Activated naive CD8-positive, alpha-beta T cell treated with anti-CD3 and anti-CD28 coated beads for 36 hours (primary cell): ENCODE results near the gene IGLL1. TPM values are rescaled to one million over a fixed set of nuclear protein-coding genes. Genes with fewer than 3 reads are reported as not detected.
"Not testable (repeated sequence)": the region's sequence is repeated elsewhere in the genome, so short reads cannot be mapped to it uniquely, and the experiment has no call there.

Experiments
- DNase-seq: peaks from one replicate; pipeline ENCODE4 v3.0.0; 2021
- H3K27ac Mint-ChIP-seq: one replicate; pipeline ENCODE4 v1.8.0; 2022; ENCODE audit warnings: mild to moderate bottlenecking, moderate library complexity, mixed read lengths
- H3K27me3 Mint-ChIP-seq: one replicate; pipeline ENCODE4 v1.8.0; 2022; ENCODE audit warnings: mild to moderate bottlenecking, mixed read lengths
- H3K36me3 Mint-ChIP-seq: one replicate; pipeline ENCODE4 v1.8.0; 2021; ENCODE audit warnings: mild to moderate bottlenecking, mixed read lengths
- H3K4me1 Mint-ChIP-seq: one replicate; pipeline ENCODE4 v1.8.0; 2021; ENCODE audit warnings: mixed read lengths
- H3K4me3 Mint-ChIP-seq: one replicate; pipeline ENCODE4 v1.8.0; 2022; ENCODE audit warnings: mild to moderate bottlenecking, moderate library complexity, mixed read lengths
- H3K9me3 Mint-ChIP-seq: one replicate; pipeline ENCODE4 v1.8.0; 2022; ENCODE audit warnings: mixed read lengths
- total RNA-seq, 2 experiments: library from RNA; stranded (reverse); gene quantifications; one replicate each; pipeline ENCODE4 v1.2.3, GENCODE V29; 2021

Gene IGLL1
- total RNA-seq, 2 experiments from 2014 or later: not detected

GRCh38 chr22:23574371-23574811, 5.7 kb downstream of the IGLL1 start:
- H3K4me3 Mint-ChIP-seq: no peak overlapping the region

GRCh38 chr22:23573701-23574235, 6.3 kb downstream of the IGLL1 start:
- not testable (repeated sequence) for H3K9me3 Mint-ChIP-seq, H3K36me3 Mint-ChIP-seq, H3K4me3 Mint-ChIP-seq, H3K27ac Mint-ChIP-seq, H3K4me1 Mint-ChIP-seq, DNase-seq
- H3K27me3 Mint-ChIP-seq: peaks cover 30% of the 10 kb centered on the region

More at GRCh38 chr22:23574371-23574811, 5.7 kb downstream of the IGLL1 start:
- DNase-seq: no peak
- peaks cover 5% of the 10 kb centered on the region for H3K9me3 Mint-ChIP-seq
- H3K27ac Mint-ChIP-seq: no peak overlapping the region
- peaks cover 5% of the 10 kb centered on the region for H3K4me1 Mint-ChIP-seq
- peaks cover 36% of the 10 kb centered on the region for H3K27me3 Mint-ChIP-seq
- no peaks in the 10 kb centered on the region for H3K36me3 Mint-ChIP-seq

DNA sequence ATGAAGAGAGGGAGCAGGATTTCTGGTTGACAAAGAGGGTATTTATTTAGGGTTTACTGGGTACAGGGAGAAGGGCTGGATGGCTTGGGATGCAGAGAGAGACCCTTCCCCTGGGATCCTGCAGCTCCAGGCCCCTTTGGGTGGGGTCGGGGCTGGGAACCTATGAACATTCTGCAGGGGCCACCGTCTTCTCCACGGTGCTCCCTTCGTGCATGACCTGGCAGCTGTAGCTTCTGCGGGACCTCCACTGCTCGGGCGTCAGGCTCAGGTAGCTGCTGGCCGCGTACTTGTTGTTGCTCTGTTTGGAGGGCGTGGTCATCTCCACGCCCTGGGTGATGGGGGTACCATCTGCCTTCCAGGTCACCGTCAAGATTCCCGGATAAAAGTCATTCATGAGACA, 7.0 kb downstream of the IGLL1 start:
- H3K27me3 Mint-ChIP-seq: peaks cover 23% of the 10 kb centered on the region
- not testable (repeated sequence) for H3K36me3 Mint-ChIP-seq, H3K4me3 Mint-ChIP-seq, H3K9me3 Mint-ChIP-seq, H3K27ac Mint-ChIP-seq, H3K4me1 Mint-ChIP-seq, DNase-seq

DNA sequence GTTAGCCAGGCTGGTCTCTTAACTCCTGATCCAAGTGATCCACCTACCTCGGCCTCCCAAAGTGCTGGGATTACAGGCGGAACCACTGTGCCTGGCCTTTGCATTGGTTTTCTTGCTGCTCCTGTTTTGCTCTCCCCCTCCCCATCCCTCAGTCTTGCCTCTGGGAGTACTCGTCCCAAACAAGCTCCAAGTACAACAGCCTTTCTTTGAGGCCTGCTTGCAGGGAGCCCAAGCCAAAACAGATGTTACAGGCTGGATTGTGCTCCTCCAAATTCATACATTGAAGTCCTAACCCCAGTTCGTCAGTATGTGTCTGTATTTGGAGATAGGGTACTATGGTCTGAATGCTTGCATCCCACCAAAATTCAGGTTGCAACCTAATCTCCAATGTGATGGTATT, 8.6 kb downstream of the IGLL1 start:
- Mint-ChIP-seq H3K27me3 (peaks cover 23% of the 10 kb centered on the region), H3K4me1 (peaks cover 2% of the 10 kb centered on the region), H3K27ac (no peak overlapping the region), H3K36me3 (no peaks in the 10 kb centered on the region), H3K9me3 (peaks cover 5% of the 10 kb centered on the region), H3K4me3 (no peak overlapping the region)
- no peak for DNase-seq

DNA sequence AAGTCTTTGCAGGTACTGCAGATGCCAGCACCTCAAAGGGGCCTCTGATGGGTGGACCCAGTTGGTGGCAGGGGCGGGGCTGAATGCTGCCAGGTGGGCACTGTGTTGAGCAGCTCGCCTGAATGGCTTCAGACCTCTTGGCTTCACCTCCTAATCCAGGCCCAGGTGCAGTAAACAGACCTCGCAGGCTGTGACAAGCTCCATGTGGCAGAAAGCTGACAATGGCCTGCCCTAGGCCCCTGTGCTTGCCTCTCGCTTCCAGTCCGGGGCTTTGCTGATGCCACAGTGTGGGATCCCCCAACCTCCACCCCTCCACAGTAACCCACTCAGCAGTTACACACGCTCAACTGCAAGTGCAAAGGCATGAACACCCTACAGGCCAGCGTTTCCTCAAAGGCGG, 9.4 kb downstream of the IGLL1 start:
- DNase-seq: no peak
- H3K27me3 Mint-ChIP-seq: peaks cover 21% of the 10 kb centered on the region
- H3K27ac Mint-ChIP-seq: no peak overlapping the region
- no peak overlapping the region for H3K4me3 Mint-ChIP-seq
- no peaks in the 10 kb centered on the region for H3K36me3 Mint-ChIP-seq
- H3K4me1 Mint-ChIP-seq: peaks cover 2% of the 10 kb centered on the region
- peaks cover 5% of the 10 kb centered on the region for H3K9me3 Mint-ChIP-seq

DNA sequence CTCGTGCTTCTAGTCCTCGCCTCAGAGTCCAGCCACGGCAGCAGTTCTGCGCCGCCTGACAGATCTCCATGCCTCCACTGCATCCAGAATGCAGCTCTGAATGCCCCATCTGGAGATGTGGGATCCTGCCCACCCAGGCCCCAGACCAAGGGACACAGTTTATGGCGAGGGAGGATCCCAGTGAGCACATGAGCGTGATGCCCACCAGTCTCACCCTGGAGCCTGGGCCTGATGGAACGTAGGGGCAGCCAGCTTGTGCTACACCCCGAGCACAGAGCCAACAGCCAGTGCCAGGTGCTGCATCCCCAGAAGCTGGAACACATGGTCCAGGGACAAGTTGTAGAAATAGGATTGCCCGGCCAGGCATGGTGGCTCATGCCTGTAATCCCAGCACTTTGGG, 10.4 kb downstream of the IGLL1 start:
- Mint-ChIP-seq H3K4me1 (peaks cover 6% of the 10 kb centered on the region), H3K9me3 (peaks cover 5% of the 10 kb centered on the region), H3K4me3 (no peak overlapping the region), H3K27me3 (peaks cover 25% of the 10 kb centered on the region), H3K36me3 (no peaks in the 10 kb centered on the region), H3K27ac (no peak overlapping the region)
- no peak for DNase-seq

GRCh38 chr22:23569291-23569690, 10.8 kb downstream of the IGLL1 start:
- peaks cover 29% of the 10 kb centered on the region for H3K27me3 Mint-ChIP-seq
- no peak overlapping the region for H3K27ac Mint-ChIP-seq
- no peaks in the 10 kb centered on the region for H3K36me3 Mint-ChIP-seq
- peaks cover 5% of the 10 kb centered on the region for H3K9me3 Mint-ChIP-seq
- no peak for DNase-seq
- H3K4me1 Mint-ChIP-seq: peaks cover 6% of the 10 kb centered on the region
- H3K4me3 Mint-ChIP-seq: no peak overlapping the region

DNA sequence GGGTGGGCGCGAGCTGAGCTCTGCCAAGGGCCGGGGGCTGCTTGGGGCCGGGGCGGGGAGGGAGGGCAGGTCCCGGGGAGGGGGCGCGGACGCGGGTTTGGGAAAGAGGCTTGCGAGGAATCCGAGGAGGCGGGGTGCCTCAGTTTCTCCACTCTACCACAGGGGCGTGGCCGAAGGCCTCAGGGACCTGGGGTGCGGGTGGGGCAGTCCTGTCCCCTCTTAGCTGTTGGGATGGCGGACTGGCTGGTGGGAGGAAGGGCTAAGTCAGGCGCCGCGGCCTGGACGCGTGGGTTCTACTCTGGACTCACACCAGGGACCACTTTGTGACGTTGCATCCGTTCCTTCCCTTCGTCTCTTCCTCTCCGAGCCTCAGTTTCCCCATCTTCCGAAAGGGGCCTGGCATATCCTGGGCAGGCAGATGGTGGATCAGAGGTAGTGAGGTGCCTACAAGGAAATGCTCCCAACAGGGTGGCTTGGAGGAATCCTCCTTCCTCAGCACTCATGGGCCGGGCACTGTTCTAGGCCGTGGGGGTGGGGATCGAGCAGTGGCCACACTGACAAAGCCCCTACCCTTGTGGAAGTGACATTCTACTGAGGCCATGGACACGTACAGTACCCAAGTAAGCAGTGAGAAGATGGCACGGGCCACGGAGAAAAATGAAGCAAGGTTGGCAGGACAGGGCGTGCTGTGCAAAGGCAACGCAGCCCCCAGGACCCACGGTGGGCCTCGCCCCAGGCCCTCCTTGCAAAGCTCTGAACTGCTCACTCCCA, 13.2 kb downstream of the IGLL1 start:
- peaks cover 29% of the 10 kb centered on the region for H3K27me3 Mint-ChIP-seq
- no peak overlapping the region for H3K27ac Mint-ChIP-seq
- no peaks in the 10 kb centered on the region for H3K36me3 Mint-ChIP-seq
- H3K9me3 Mint-ChIP-seq: peaks cover 2% of the 10 kb centered on the region
- peaks cover 6% of the 10 kb centered on the region for H3K4me1 Mint-ChIP-seq
- H3K4me3 Mint-ChIP-seq: peak overlapping the region; percentile 25
- DNase-seq: no peak

GRCh38 chr22:23565915-23566704, 14.0 kb downstream of the IGLL1 start:
- H3K27ac Mint-ChIP-seq: no peak overlapping the region
- no peaks in the 10 kb centered on the region for H3K9me3 Mint-ChIP-seq
- DNase-seq: no peak
- H3K4me3 Mint-ChIP-seq: peak overlapping the region; percentile 71
- H3K27me3 Mint-ChIP-seq: peaks cover 29% of the 10 kb centered on the region
- no peaks in the 10 kb centered on the region for H3K36me3 Mint-ChIP-seq
- H3K4me1 Mint-ChIP-seq: peaks cover 6% of the 10 kb centered on the region

DNA sequence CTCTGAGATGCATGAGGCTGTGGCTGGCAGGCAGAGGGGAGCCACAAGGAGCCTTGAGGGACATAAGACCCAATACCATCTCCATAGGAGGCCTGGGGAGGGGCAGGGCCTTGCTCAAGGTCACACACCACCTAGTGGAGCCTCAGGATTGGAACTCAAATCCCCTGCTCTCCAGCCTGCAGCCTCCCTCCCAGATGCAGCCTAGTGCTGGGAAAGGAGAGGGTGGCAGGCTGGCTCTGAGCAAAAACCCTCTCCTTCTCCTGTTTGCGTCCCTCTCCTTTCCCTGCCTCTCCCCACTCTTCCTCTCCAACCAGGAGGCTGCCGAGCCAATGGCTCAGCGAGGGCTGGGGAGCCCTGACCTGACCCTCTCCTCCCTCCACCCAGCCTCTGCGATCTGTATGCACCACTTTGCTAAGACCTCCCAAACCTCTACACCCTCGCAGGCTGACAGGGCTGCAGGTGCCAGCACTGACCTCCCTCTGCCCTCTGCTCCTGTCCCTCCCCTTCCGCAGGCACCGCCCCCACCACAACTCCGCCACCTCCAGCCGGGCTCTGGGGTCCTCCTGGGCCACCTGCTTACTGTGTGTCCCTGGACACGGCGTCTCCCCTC, 14.7 kb downstream of the IGLL1 start:
- H3K27me3 Mint-ChIP-seq: peaks cover 29% of the 10 kb centered on the region
- H3K36me3 Mint-ChIP-seq: no peaks in the 10 kb centered on the region
- no peaks in the 10 kb centered on the region for H3K9me3 Mint-ChIP-seq
- peak overlapping the region; percentile 71 for H3K4me3 Mint-ChIP-seq
- peaks cover 6% of the 10 kb centered on the region for H3K4me1 Mint-ChIP-seq
- H3K27ac Mint-ChIP-seq: no peak overlapping the region
- DNase-seq: no peak

GRCh38 chr22:23564276-23564675, 15.8 kb downstream of the IGLL1 start:
- H3K36me3 Mint-ChIP-seq: no peaks in the 10 kb centered on the region
- peaks cover 6% of the 10 kb centered on the region for H3K4me1 Mint-ChIP-seq
- H3K9me3 Mint-ChIP-seq: no peaks in the 10 kb centered on the region
- peaks cover 29% of the 10 kb centered on the region for H3K27me3 Mint-ChIP-seq
- DNase-seq: no peak
- H3K27ac Mint-ChIP-seq: no peak overlapping the region
- H3K4me3 Mint-ChIP-seq: no peak overlapping the region

DNA sequence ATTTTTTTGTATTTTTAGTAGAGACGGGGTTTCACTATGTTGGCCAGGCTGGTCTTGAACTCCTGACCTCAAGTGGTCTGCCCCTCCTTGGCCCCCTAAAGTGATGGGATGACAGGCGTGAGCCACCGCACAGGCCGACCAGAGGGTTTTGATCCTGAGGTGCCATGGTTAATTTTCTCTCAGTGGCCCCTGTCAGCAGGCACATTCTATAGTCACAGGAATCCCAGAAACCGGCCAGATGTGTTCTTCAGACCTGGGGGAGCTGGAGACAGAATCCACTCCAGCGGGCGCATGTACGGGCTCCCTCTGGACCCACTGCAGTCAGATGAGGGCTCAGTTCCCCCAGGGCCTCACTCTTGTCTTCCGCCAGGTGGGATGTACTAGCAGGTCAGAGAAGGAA, 17.0 kb downstream of the IGLL1 start:
- H3K27me3 Mint-ChIP-seq: peaks cover 29% of the 10 kb centered on the region

DNA sequence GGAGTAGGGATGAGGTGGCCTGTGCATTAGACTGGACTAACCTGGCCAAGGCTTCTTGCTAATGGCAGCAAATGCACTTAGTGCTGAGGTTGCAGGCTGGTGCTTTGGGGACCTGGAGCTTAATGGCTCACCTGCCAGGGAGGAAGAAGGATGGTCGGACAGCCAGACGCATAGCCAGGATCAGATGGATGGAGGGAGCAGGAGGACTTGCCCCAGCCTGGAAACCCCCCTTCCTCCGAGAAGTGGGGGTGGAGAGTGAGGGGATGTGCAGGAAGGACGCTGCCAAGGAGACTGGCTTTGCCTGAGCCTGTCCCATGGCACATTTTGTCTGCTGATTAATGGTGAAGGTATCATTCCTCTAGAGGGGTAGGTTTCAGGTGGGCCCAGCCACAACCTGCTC, 17.9 kb downstream of the IGLL1 start:
- Mint-ChIP-seq H3K4me1 (peaks cover 6% of the 10 kb centered on the region), H3K36me3 (no peaks in the 10 kb centered on the region), H3K9me3 (no peaks in the 10 kb centered on the region), H3K27me3 (peaks cover 24% of the 10 kb centered on the region), H3K27ac (no peak overlapping the region), H3K4me3 (no peak overlapping the region)
- DNase-seq: no peak

More for the DNA sequence above, 17.0 kb downstream of the IGLL1 start:
- no peak for DNase-seq
- H3K4me1 Mint-ChIP-seq: peaks cover 6% of the 10 kb centered on the region
- H3K27ac Mint-ChIP-seq: no peak overlapping the region
- H3K36me3 Mint-ChIP-seq: no peaks in the 10 kb centered on the region
- no peak overlapping the region for H3K4me3 Mint-ChIP-seq
- H3K9me3 Mint-ChIP-seq: no peaks in the 10 kb centered on the region

DNA sequence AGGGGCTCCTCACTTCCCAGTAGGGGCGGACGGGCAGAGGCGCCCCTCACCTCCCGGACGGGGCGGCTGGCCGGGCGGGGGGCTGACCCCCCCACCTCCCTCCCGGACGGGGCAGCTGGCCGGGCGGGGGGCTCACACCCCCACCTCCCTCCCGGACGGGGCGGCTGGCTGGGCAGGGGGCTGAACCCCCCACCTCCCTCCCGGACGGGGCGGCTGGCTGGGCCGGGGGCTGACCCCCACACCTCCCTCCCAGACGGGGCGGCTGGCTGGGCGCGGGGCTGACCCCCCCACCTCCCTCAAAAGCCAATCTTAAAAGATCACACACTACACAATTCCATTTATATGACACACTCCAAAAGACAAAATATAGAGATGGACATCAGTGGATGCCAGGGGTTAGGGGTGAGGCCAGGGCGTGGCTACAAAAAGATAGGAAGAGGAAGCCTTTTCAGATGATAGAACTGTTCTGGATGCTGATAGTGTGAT, 19.0 kb downstream of the IGLL1 start:
- H3K9me3 Mint-ChIP-seq, DNase-seq, H3K36me3 Mint-ChIP-seq, H3K27ac Mint-ChIP-seq, H3K4me1 Mint-ChIP-seq, H3K4me3 Mint-ChIP-seq: not testable (repeated sequence)
- peaks cover 17% of the 10 kb centered on the region for H3K27me3 Mint-ChIP-seq

DNA sequence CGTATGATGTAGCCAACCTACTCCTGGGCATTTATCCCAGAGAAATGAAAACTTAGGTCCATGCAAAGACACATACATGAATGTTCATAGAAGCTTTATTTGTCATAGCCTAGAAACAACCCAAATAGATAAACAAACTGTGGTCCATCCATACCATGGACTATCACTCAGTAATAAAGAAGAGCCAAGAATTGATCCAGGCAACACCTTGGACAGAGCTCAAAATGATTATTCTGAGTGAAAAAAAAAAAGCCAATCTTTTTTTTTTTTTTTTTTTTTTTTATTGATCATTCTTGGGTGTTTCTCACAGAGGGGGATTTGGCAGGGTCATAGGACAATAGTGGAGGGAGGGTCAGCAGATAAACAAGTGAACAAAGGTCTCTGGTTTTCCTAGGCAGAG, 19.9 kb downstream of the IGLL1 start:
- H3K4me3 Mint-ChIP-seq, H3K27ac Mint-ChIP-seq, H3K9me3 Mint-ChIP-seq, H3K36me3 Mint-ChIP-seq, DNase-seq, H3K4me1 Mint-ChIP-seq: not testable (repeated sequence)
- peaks cover 14% of the 10 kb centered on the region for H3K27me3 Mint-ChIP-seq
